Activated CD8-positive, alpha-beta T cell treated with anti-CD3 and anti-CD28 coated beads, Interleukin-2, amount 10 ng/mL, durations not matched to agents 7 days and 5 days (primary cell): ENCODE data around the gene TMEM242. TPM values are rescaled to one million over a fixed set of nuclear protein-coding genes. Genes with fewer than 3 reads are reported as not detected.

Experiments used
- ATAC-seq: fragments of 150-1000 bp; cut with Tn5 transposase; one replicate; pipeline ENCODE4 v1.10.0; 2021; ENCODE audit warnings: moderate library complexity
- CTCF ChIA-PET: fragments of 350-600 bp; sonication (Branson Sonifier 250); formaldehyde crosslinking; loops from one replicate; lab custom pipeline; 2021; ENCODE audit warnings: antibody characterized with exemption; lab: Charles Lee
- POLR2A ChIA-PET: fragments of 350-600 bp; sonication (Branson Sonifier 250); formaldehyde crosslinking; loops from one replicate; lab custom pipeline; 2021; ENCODE audit warnings: antibody characterized with exemption; lab: Charles Lee
- DNase-seq: peaks from one replicate; pipeline ENCODE4 v3.0.0-alpha.2; 2020
- H3K27ac Mint-ChIP-seq: one replicate; pipeline ENCODE4 v1.8.0; 2021; ENCODE audit warnings: mild to moderate bottlenecking, mixed read lengths
- H3K27me3 Mint-ChIP-seq: one replicate; pipeline ENCODE4 v1.8.0; 2021; ENCODE audit warnings: low read depth, mixed read lengths
- H3K36me3 Mint-ChIP-seq: one replicate; pipeline ENCODE4 v1.8.0; 2021; ENCODE audit warnings: low read depth, mixed read lengths
- H3K4me1 Mint-ChIP-seq: one replicate; pipeline ENCODE4 v1.8.0; 2021; ENCODE audit warnings: low read depth, mixed read lengths
- H3K4me3 Mint-ChIP-seq: one replicate; pipeline ENCODE4 v1.8.0; 2021; ENCODE audit warnings: mild to moderate bottlenecking, mixed read lengths
- H3K9me3 Mint-ChIP-seq: one replicate; pipeline ENCODE4 v1.8.0; 2022; ENCODE audit warnings: mixed read lengths; ENCODE audit not compliant: insufficient read depth
- total RNA-seq, 2 experiments: library from RNA; stranded (reverse); gene quantifications; one replicate each; pipeline ENCODE4 v1.2.3, GENCODE V29; 2021

Gene TMEM242
- total RNA-seq, 2 experiments from 2014 or later: 9.1 to 9.5 TPM

DNA sequence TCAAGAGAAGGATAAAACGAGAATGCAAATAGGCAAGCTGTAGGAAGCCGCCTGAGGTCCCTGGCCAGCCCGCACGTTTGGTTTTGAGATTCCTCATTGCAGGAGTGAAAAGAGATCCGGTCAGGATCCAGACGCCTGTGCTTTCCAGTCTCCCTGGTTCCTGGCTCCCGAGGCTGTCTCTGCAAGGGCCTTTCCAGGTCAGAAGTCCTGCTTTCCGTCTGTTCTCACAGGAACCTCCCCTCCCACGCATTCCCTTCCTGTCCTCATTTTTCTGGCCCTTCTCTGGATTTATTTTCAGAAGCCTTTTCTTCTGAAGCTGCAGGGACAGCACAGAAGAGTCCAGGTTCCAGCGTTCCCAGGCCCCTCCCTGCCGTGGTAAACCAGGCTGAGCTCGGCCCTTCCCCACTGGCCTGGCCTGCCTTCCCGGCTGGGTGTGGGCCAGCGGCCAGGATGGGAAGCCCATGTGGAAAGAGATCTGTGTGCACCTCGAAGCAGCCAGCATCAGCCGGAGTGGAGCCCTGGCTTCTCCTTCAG, 54.0 kb downstream of the TMEM242 start:
- Mint-ChIP-seq H3K9me3 (no peaks in the 10 kb centered on the region), H3K27me3 (peaks cover 19% of the 10 kb centered on the region), H3K27ac (no peak overlapping the region), H3K4me3 (no peak overlapping the region), H3K4me1 (peaks cover 10% of the 10 kb centered on the region), H3K36me3 (no peaks in the 10 kb centered on the region)
- ChIA-PET POLR2A (interaction anchor here (0.6 kb wide), 1 partner anchor 282 kb away, joined by 3 read pairs; no protein-coding TSS in a partner anchor), CTCF (no interaction called here)
- ATAC-seq: no peak
- no peak for DNase-seq

DNA sequence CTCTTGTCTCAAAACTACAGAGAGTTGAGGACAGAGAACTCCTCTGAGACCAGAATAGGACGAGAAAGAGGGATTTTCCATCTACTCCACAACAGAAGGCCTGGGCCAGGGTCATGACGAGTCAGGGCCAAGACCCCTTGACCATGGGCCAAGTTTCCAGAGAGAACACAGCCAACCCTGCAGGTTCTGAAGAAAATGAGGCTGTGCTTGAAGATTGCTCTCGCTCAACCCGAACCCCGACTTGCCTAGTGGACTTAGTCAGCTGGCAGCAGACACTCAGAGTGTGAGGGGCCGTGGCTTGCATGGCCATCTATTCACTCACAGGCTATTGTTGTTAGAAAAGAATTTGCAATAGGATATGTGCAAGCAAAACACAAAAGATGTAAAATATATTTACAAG, 54.5 kb downstream of the TMEM242 start:
- DNase-seq (no peak), ATAC-seq (no peak)
- Mint-ChIP-seq H3K4me3 (no peak overlapping the region), H3K4me1 (peaks cover 6% of the 10 kb centered on the region), H3K27me3 (peaks cover 19% of the 10 kb centered on the region), H3K36me3 (no peaks in the 10 kb centered on the region), H3K27ac (no peak overlapping the region), H3K9me3 (no peaks in the 10 kb centered on the region)
- ChIA-PET POLR2A (no interaction called here), CTCF (no interaction called here)

DNA sequence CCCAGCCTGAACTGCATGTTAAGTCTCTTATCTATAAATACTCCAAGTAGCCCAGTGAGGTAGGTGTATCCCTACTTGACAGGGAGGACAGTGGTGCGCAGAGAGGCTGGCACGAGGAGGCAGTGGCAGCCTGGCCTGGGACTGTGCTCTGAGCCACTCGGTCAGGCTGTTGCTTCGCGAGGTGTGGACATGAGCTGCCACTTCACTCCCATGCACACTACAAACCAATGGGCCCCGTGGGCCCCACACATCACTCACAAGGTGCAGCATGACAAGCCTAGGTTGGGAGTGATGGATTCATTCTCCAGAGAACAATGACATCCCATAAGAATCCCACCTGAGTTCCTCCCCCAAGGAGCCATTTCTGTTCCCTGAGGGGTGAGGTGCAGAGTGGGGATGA, 54.9 kb downstream of the TMEM242 start:
- Mint-ChIP-seq H3K27ac (no peak overlapping the region), H3K9me3 (no peaks in the 10 kb centered on the region), H3K4me3 (no peak overlapping the region), H3K4me1 (peaks cover 3% of the 10 kb centered on the region), H3K36me3 (no peaks in the 10 kb centered on the region), H3K27me3 (peaks cover 19% of the 10 kb centered on the region)
- DNase-seq: no peak
- ChIA-PET CTCF (no interaction called here), POLR2A (no interaction called here)
- ATAC-seq: no peak

DNA sequence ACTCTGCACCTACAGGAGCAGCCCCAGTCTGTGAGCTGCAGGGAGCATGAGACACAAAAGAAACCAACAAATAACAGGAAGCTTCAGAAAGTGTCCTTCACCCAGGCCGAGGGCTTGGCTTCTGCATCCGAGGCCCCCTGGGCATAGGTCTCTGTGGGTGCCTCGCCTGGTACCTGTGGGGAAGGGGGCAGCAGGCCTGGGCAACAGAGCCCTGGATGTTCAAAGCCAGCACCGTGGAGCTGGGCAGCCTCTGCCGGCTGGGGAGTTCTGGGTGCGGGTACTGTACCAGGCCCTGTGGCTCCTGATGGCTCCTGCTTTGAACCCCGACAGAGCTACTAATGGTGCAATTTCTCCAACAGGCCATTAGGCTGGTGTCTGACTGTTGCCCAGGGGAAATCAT, 55.7 kb downstream of the TMEM242 start:
- Mint-ChIP-seq H3K9me3 (no peaks in the 10 kb centered on the region), H3K36me3 (no peaks in the 10 kb centered on the region), H3K27me3 (peaks cover 15% of the 10 kb centered on the region), H3K4me3 (no peak overlapping the region), H3K4me1 (peaks cover 2% of the 10 kb centered on the region), H3K27ac (no peak overlapping the region)
- CTCF ChIA-PET: no interaction called here
- no peak for DNase-seq
- POLR2A ChIA-PET: interaction anchor here (0.6 kb wide), 1 partner anchor 58 kb away, joined by 3 read pairs; no protein-coding TSS in a partner anchor
- no peak for ATAC-seq

DNA sequence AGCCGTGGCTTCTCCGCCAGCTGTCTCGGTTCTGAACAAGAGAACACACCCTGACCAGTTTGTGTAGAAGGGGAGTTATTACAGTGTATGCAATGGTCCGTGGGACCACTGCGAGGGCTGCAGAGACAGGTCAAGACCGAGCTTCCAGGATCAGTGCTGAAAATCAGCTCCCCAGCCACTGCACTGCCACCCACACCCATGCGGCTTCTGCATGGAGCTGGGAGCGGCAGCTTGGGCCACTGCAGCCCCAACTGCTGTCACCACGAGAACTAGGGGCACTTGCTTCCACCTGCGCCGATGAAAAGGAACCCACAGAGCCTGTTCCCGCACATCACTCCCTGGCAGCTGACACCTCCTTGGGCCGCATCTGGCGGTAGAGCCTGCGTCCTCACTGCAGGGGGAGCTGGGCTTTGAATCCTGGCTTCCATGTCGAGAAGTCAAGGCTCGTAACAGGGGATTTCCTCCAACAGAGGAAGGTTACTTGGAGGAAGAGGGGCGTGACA, 56.2 kb downstream of the TMEM242 start:
- Mint-ChIP-seq H3K4me1 (peaks cover 2% of the 10 kb centered on the region), H3K27me3 (peaks cover 10% of the 10 kb centered on the region), H3K9me3 (no peaks in the 10 kb centered on the region), H3K36me3 (no peaks in the 10 kb centered on the region), H3K4me3 (no peak overlapping the region), H3K27ac (no peak overlapping the region)
- ATAC-seq: no peak
- POLR2A ChIA-PET: interaction anchor here (0.6 kb wide), 1 partner anchor 59 kb away, joined by 3 read pairs; no protein-coding TSS in a partner anchor
- CTCF ChIA-PET: no interaction called here
- DNase-seq: no peak

DNA sequence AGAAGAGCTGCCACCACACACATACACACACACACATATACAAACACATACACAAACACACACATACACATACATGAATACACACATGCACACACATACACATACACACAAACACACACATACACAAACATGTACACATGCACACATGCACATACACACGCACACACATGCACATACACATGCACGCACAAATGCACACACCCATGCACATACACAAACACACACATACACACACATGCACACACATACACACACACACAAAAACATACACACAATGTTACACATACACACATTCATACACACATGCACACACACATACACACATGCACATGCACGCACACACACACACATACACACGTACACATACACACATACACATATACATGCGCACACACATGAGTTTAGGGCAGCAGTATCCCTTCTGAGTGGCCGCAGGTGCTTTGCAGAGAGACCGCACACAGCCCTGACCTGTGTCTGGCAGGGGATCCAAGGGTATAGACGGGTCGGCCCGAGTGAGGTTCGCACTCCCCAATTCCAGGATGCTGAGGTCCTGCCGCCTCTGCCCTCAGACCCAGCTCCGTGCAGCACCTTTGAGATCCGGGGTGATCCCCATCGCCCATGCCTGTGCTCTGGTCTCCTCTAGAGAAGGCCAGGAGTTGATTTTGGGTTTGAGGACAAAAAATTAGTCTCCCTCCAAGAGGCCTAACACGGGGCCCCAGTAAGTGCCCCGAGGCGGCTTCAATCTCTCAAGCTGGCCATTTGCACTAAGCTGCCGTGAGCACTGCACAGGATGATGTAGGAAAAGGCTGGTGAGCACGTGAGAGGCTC, 56.8 kb downstream of the TMEM242 start:
- Mint-ChIP-seq H3K9me3 (no peaks in the 10 kb centered on the region), H3K4me1 (peaks cover 2% of the 10 kb centered on the region), H3K36me3 (no peaks in the 10 kb centered on the region), H3K27me3 (peaks cover 8% of the 10 kb centered on the region), H3K4me3 (no peak overlapping the region), H3K27ac (no peak overlapping the region)
- POLR2A ChIA-PET: no interaction called here
- CTCF ChIA-PET: no interaction called here
- DNase-seq (no peak), ATAC-seq (no peak)

DNA sequence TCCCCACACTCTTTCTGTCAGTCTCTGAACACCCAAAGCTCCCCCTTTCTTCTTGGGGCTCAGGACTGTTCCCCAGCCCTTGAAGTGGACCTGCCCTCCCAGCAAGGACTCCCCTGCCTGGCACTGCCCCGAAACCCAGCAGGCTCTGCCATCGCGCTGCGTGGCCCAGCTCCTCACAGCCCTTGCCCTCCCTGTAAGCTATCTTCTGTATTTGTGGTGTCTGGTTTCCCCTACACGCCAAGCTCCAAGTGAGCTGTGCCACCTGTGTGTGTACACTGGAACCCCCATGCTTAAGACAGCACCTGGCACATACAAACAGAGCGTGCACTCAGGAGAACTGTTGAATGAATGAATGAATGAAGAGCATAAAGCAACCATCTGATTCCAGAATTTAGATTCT, 57.7 kb downstream of the TMEM242 start:
- H3K4me3 Mint-ChIP-seq: no peak overlapping the region
- DNase-seq: no peak
- POLR2A ChIA-PET: no interaction called here
- no peaks in the 10 kb centered on the region for H3K9me3 Mint-ChIP-seq
- H3K27me3 Mint-ChIP-seq: peaks cover 8% of the 10 kb centered on the region
- no peak overlapping the region for H3K27ac Mint-ChIP-seq
- no peaks in the 10 kb centered on the region for H3K36me3 Mint-ChIP-seq
- CTCF ChIA-PET: no interaction called here
- no peak for ATAC-seq
- H3K4me1 Mint-ChIP-seq: peaks cover 2% of the 10 kb centered on the region

DNA sequence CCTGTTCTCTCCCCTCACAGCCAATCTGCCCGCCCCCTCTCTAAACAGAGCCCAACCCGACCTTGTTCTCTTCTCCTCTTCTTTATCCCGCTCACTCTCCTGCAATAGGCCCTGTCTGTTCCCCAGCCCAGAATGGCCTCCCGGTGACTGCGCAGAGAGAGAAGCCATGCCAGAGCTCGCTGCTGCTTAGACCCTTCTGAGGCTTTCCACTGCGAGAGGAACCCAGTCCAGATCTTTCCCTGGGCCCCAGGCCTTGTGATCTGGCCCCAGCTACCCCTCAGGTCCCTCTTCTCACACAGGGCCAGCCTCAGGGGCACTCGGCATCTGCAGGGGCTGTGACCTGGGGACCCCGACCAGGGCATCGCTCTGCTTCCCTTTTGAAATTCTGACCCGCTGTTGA, 58.1 kb downstream of the TMEM242 start:
- H3K4me1 Mint-ChIP-seq: peaks cover 2% of the 10 kb centered on the region
- POLR2A ChIA-PET: no interaction called here
- no peak for ATAC-seq

DNA sequence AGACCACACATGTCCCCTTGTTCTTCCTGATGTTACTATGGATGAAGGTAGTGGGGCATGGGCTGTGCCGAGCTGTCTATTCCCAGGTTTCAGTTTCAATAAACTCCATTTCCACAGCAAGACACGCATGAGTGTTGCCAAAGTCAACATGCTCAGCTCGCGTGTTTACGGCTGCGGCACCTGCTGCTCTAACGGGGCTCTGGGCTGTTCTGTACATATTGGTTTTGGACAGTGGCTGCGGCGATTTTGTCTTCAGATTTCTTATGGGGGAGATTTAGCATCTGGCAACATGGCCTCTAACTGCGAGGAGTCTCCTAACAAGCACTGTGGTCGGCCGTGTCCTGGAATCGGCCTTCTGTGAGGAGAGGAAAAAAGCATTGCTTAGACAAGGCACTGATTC, 58.6 kb downstream of the TMEM242 start:
- ChIA-PET CTCF (no interaction called here), POLR2A (no interaction called here)
- DNase-seq: no peak
- peaks cover 2% of the 10 kb centered on the region for H3K4me1 Mint-ChIP-seq
- ATAC-seq: no peak
- no peaks in the 10 kb centered on the region for H3K36me3 Mint-ChIP-seq
- no peak overlapping the region for H3K27ac Mint-ChIP-seq
- no peaks in the 10 kb centered on the region for H3K9me3 Mint-ChIP-seq
- H3K4me3 Mint-ChIP-seq: no peak overlapping the region
- H3K27me3 Mint-ChIP-seq: peaks cover 3% of the 10 kb centered on the region

More for the DNA sequence above, 58.1 kb downstream of the TMEM242 start:
- peaks cover 3% of the 10 kb centered on the region for H3K27me3 Mint-ChIP-seq
- CTCF ChIA-PET: no interaction called here
- no peak overlapping the region for H3K4me3 Mint-ChIP-seq
- no peak overlapping the region for H3K27ac Mint-ChIP-seq
- no peaks in the 10 kb centered on the region for H3K36me3 Mint-ChIP-seq
- H3K9me3 Mint-ChIP-seq: no peaks in the 10 kb centered on the region
- no peak for DNase-seq

DNA sequence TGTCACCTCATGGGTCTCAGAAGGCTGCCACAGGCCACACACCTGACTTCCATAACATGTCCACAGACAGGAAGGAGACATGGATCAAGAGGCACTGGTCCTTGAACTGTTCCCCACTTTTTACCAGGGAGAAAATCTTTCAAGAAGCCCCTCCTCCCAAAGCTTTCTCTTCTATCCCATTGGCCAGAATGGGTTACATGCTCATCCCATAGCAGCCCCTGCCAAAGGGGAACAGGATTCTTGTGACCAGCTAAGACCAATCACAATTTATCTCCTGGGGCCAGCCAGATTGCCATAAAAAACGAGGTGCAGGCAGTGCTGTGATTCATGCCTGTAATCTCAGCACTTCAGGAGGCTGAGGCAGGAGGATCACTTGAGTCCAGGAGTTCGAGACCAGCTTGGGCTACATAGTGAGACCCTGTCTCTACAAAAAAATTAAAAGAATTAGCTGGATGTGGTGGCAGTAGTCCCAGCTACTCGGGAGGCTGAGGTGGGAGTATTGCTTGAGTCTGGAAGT, 59.4 kb downstream of the TMEM242 start:
- Mint-ChIP-seq H3K36me3 (no peaks in the 10 kb centered on the region), H3K27me3 (peaks cover 3% of the 10 kb centered on the region), H3K4me1 (peaks cover 7% of the 10 kb centered on the region), H3K4me3 (no peak overlapping the region), H3K27ac (no peak overlapping the region), H3K9me3 (no peaks in the 10 kb centered on the region)
- ATAC-seq: no peak
- ChIA-PET POLR2A (no interaction called here), CTCF (interaction anchor here (0.9 kb wide), 1 partner anchor 10 kb away, joined by 3 read pairs; no protein-coding TSS in a partner anchor)
- DNase-seq: no peak

DNA sequence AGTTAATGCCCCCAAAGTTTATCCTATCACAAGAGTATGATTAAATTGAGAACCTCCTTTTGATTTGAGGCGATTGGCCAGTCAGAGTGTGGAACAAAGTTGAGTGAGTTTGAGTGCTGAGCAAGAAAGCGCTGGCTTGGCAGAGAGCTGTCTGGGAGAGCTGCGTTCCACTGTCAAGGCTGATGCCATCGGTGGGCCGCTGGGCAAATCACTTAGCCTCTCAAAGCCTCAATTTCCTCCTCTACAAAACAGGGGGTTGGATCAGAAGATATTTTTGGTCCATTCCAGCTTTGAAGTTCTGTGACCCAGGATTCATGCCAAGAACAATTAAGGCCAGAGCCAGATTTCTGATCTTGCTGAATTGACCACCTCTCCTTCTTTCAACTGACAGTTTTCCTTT, 60.2 kb downstream of the TMEM242 start:
- Mint-ChIP-seq H3K9me3 (no peaks in the 10 kb centered on the region), H3K4me1 (peaks cover 9% of the 10 kb centered on the region), H3K27ac (no peak overlapping the region), H3K27me3 (peaks cover 3% of the 10 kb centered on the region), H3K4me3 (no peak overlapping the region), H3K36me3 (no peaks in the 10 kb centered on the region)
- POLR2A ChIA-PET: no interaction called here
- no peak for ATAC-seq
- no peak for DNase-seq
- CTCF ChIA-PET: no interaction called here

DNA sequence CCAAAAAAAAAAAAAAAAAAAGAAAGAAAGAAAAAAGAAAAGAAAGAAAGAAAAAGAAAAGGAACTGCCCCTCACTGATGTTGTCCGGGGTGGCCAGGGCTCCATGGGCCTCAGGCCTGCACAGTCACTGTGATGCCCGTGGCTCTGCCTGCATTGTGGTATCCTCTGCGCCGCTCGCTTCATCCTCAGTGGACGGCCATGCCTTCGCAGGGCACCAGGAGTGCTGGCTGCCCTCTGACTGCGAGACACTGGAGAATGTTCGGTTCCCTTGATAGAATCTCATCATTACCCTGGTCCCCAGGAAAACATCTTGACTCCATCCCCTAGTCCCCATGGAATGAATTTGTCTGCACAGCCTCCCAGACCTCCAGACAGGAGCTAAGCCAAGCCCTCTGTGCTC, 61.7 kb downstream of the TMEM242 start:
- ATAC-seq: no peak
- H3K27ac Mint-ChIP-seq: no peak overlapping the region
- POLR2A ChIA-PET: no interaction called here

More for the DNA sequence above, 61.7 kb downstream of the TMEM242 start:
- Mint-ChIP-seq H3K4me1 (peaks cover 9% of the 10 kb centered on the region), H3K27me3 (peaks cover 6% of the 10 kb centered on the region), H3K4me3 (no peak overlapping the region), H3K36me3 (no peaks in the 10 kb centered on the region), H3K9me3 (no peaks in the 10 kb centered on the region)
- CTCF ChIA-PET: no interaction called here
- no peak for DNase-seq
